ENCODE results near the gene CLCN6. TPM values are rescaled to one million over a fixed set of nuclear protein-coding genes. Genes with fewer than 3 reads are reported as not detected.

CLCN6 gene
- total RNA-seq, 4 donors from 2014 or later: 24.3 to 30.3 (median 25.6) TPM

DNA sequence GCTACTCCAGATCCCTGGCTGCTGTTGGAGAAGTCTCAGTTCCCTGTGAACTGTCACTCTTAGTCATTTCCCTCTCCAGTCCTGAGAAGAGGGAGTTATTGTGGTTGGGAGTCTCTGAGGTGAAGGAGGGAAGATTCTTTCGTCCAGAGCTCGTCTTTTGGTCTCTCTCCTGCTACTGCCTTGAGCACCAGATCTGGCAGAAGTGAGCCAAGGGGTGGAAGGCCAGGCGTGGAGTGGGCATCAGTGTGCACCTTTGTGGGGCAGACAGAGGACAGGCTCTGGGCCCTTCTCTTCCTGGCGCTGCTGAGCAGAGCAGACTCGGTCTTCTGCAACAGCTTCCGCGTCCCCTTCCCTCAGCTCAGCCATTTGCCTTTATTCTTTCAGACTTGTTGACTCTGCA lies 19.1 kb downstream of the CLCN6 start:
- H3K27ac ChIP-seq: no peak overlapping the region
- H3K27me3 ChIP-seq: no peaks in the 10 kb centered on the region
- TF ChIP-seq, protein P1, sequence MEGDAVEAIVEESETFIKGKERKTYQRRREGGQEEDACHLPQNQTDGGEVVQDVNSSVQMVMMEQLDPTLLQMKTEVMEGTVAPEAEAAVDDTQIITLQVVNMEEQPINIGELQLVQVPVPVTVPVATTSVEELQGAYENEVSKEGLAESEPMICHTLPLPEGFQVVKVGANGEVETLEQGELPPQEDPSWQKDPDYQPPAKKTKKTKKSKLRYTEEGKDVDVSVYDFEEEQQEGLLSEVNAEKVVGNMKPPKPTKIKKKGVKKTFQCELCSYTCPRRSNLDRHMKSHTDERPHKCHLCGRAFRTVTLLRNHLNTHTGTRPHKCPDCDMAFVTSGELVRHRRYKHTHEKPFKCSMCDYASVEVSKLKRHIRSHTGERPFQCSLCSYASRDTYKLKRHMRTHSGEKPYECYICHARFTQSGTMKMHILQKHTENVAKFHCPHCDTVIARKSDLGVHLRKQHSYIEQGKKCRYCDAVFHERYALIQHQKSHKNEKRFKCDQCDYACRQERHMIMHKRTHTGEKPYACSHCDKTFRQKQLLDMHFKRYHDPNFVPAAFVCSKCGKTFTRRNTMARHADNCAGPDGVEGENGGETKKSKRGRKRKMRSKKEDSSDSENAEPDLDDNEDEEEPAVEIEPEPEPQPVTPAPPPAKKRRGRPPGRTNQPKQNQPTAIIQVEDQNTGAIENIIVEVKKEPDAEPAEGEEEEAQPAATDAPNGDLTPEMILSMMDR (IDR thresholded peaks at IDR 0.05): no peak
- TF ChIP-seq POLR2A (IDR thresholded peaks at IDR 0.05) (no peak), EP300 (IDR thresholded peaks at IDR 0.05) (no peak)
- 84 to 90% methylated on average over 7 of the region's 7 CpGs for WGBS, 2 donors
- H3K4me1 ChIP-seq: no peaks in the 10 kb centered on the region
- H3K9me3 ChIP-seq: no peaks in the 10 kb centered on the region
- DNase-seq (ENCODE audit: low spot score in 2 of 2): no peak
- no peak overlapping the region for H3K4me3 ChIP-seq
- H3K36me3 ChIP-seq: peaks cover 0 to 97% (median 21%) of the 10 kb centered on the region in 3 donors

DNA sequence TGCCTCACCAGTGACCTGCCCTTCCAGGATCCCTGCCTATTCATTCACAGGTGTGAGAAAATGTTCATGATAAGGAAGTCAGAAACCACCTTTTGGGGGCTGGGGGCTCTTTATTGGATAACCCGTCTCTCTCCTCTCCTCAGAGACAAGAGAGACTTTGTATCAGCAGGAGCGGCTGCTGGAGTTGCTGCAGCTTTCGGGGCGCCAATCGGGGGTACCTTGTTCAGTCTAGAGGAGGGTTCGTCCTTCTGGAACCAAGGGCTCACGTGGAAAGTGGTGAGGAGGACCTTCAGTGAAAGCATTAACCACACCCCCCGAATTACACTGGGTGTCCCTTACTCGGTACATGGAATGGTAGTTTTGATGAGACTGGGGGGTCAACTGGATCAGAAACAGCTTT lies 21.0 kb downstream of the CLCN6 start:
- Histone ChIP-seq H3K9me3 (no peaks in the 10 kb centered on the region), H3K27me3 (no peaks in the 10 kb centered on the region), H3K4me1 (no peaks in the 10 kb centered on the region), H3K36me3 (peaks cover 0 to 100% (median 24%) of the 10 kb centered on the region in 3 donors), H3K4me3 (no peak overlapping the region), H3K27ac (no peak overlapping the region)
- TF ChIP-seq EP300 (IDR thresholded peaks at IDR 0.05): no peak
- TF ChIP-seq POLR2A (IDR thresholded peaks at IDR 0.05): no peak
- TF ChIP-seq, protein P1 (IDR thresholded peaks at IDR 0.05): no peak
- DNase-seq (ENCODE audit: low spot score in 2 of 2): no peak
- WGBS, 2 donors: 85 to 96% methylated on average over 9 of the region's 9 CpGs

DNA sequence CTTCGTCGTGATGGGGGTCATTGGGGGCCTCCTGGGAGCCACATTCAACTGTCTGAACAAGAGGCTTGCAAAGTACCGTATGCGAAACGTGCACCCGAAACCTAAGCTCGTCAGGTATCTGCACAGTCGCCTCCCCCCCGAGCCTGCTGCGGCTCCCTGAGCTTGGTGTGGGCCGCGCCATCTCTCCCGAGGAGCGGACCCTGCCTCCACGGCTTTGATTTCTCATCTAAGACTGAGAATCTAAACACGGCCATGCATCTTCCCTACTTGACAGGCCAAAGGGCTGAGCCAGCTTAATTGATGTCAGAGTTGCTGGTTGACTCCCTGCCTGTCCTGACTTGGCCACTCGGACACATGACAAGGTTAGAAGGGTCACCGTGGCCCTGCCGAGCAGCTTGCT lies 22.5 kb downstream of the CLCN6 start:
- no peak for DNase-seq (ENCODE audit: low spot score in 2 of 2)
- no peak overlapping the region for H3K4me3 ChIP-seq
- H3K27ac ChIP-seq: no peak overlapping the region
- WGBS, 2 donors: 91 to 92% methylated on average over 19 of the region's 19 CpGs
- H3K27me3 ChIP-seq: no peaks in the 10 kb centered on the region
- no peak for TF ChIP-seq EP300 (IDR thresholded peaks at IDR 0.05)
- TF ChIP-seq, protein P1 (IDR thresholded peaks at IDR 0.05): no peak
- TF ChIP-seq POLR2A (IDR thresholded peaks at IDR 0.05): no peak
- H3K4me1 ChIP-seq: no peaks in the 10 kb centered on the region
- H3K36me3 ChIP-seq: peaks cover 0 to 100% (median 24%) of the 10 kb centered on the region in 3 donors
- no peaks in the 10 kb centered on the region for H3K9me3 ChIP-seq

DNA sequence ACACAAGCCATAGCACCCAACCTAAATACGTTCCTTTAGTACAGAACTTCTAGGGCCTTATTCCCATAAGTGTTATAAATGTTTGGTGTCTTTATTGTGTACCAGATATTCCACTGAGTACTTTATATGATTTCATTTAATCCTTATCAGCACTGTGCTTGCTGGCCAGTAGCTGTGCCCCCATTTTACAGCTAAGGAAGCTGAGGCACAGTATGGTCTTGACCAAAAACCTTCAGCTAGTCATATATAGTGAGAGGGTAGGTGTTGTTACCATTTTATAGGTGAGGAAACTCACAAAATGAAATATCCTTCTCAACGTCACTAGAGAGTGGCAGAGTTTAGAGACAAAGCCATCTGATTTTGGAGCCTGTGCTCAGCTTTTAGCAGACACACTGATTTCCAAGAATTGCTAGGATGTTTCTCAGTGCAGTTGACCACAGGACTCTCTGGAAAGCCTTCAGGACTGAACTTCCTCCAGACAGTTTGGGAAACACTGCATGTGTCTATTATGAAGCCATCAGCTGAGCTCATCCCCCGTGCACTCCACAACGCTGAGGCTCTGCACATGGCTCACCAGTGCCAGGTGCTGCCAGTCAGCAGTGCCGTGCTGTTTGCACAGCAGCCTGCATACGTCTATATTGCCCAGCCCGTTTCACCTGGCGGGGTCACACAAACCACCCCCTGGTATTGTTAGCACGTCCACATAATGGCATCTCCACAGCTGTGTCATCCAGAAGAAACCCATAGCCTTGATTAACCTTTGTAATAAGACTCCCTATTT lies 26.1 kb downstream of the CLCN6 start:
- no peak overlapping the region for H3K4me3 ChIP-seq
- H3K27me3 ChIP-seq: no peaks in the 10 kb centered on the region
- WGBS, 2 donors: 79 to 88% methylated on average over 9 of the region's 9 CpGs
- peaks cover 0 to 100% (median 41%) of the 10 kb centered on the region in 3 donors for H3K36me3 ChIP-seq
- H3K9me3 ChIP-seq: no peaks in the 10 kb centered on the region
- no peaks in the 10 kb centered on the region for H3K4me1 ChIP-seq
- TF ChIP-seq POLR2A (IDR thresholded peaks at IDR 0.05) (no peak), EP300 (IDR thresholded peaks at IDR 0.05) (no peak)
- TF ChIP-seq, protein P1 (IDR thresholded peaks at IDR 0.05): no peak
- no peak overlapping the region for H3K27ac ChIP-seq
- DNase-seq (ENCODE audit: low spot score in 2 of 2): no peak

DNA sequence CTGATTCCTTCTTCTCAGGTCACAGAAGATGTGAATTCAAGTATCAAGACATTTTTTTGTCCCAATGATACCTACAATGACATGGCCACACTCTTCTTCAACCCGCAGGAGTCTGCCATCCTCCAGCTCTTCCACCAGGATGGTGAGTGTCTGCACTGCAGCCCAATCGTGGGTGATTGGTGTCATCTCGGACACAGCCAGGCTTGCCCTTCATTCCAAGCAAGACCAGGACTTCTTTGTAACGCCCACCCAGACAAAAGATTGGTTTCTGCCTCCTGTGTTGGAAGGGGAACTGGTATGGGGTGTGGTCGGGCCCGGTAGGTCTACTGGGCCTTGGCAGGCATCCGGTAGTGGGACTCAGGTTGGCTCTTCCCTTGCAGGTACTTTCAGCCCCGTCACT lies 27.5 kb downstream of the CLCN6 start:
- Histone ChIP-seq H3K9me3 (no peaks in the 10 kb centered on the region), H3K27ac (no peak overlapping the region), H3K4me3 (no peak overlapping the region), H3K4me1 (no peaks in the 10 kb centered on the region), H3K27me3 (no peaks in the 10 kb centered on the region), H3K36me3 (peaks cover 0 to 100% (median 40%) of the 10 kb centered on the region in 3 donors)
- TF ChIP-seq, protein P1 (IDR thresholded peaks at IDR 0.05): no peak
- TF ChIP-seq EP300 (IDR thresholded peaks at IDR 0.05) (no peak), POLR2A (IDR thresholded peaks at IDR 0.05) (no peak)
- DNase-seq (ENCODE audit: low spot score in 2 of 2): no peak
- 84 to 94% methylated on average over 8 of the region's 8 CpGs for WGBS, 2 donors
